ENCODE data around the gene KLHL13.
"Not testable (repeated sequence)": the region's sequence is repeated elsewhere in the genome, so short reads cannot be mapped to it uniquely, and the experiment has no call there.

The KLHL13 gene

DNA sequence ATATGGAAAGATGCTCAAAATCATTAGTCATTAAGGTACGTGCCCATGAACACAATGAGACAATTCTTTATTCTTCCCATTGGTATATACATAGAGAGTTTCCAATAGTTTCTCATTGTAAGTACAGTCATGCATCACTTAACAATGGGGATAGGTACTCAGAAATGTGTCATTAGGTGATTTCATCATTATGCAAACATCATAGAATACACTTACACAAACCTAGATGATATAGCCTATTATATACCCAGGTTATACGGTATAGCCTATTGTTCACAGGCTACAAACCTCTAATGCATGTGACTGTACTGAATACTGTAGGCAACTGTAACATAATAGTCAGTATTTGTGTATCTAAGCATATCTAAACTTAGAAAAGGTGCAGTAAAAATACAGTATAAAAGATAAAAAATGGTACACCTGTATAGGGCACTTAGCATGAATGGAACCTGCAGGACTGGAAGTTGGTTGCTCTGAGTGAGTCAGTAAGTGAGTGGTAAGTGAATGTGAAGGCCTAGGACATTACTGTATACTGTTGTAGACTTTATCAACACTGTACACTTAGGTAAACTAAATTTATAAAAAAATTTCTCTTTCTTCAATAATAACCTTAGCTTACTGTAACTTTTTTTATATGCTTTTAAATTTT is 49.6 kb downstream of the KLHL13 start:
- no peak for DNase-seq

- DNase-seq: no peak
These were observed 53.6 kb downstream of the KLHL13 start for GRCh38 chrX:118062817-118063615.

DNA sequence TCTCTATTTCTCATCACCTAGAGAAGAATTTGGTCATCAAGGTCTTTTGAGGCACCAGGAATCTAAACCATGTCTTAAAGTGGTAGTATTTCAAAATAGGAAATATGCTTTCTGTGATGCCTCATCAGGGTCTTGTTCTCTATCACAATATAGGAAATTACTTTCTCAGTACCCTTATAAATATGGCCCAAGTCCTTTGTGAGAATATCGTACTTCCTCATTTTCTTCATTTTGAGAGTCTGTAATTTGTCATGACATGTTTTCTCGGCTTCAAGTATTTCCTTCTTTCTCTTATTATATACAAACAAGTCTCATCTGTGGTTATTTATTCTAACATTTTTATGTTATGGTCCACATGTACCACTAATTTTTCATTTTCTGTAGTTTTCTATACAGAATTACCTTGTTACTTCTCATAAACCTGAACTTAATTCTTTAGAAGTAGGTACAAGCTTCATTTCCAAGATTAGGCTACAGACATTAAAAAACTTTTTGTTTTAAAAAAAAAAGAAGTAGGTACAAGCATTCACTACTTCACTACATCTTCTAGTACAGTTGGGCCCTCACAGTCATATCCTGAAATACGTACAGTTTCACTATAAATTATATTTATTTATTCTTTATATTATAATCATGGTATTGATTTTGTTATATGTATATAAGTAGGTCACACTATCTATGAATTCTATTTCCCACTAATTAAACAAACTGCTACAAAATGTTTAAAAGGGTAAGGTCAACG is 54.4 kb downstream of the KLHL13 start:
- DNase-seq: no peak

GRCh38 chrX:118058924-118059323 is 57.7 kb downstream of the KLHL13 start:
- DNase-seq: no peak

DNA sequence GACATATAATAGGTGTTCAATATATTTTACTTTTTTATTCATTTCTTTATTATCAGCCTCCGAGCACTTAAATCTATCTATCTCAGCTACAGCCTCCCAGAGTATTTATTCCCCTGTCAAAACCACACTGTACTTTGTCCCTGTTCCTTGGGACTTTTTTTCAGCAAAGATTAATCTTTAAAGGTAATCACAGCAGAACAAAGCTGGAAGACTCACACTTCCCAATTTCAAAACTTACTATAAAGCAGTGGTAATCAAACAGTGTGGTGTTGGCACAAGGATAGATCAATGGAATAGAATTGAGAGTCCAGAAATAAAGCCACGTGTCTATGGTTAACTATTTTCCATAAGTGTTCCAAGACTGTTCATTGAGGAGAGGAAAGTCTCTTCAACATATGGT is 59.7 kb downstream of the KLHL13 start:
- DNase-seq: no peak

- no peak for DNase-seq
These were observed 66.9 kb downstream of the KLHL13 start for GRCh38 chrX:118049713-118050112.

- no peak for DNase-seq
These were observed 69.0 kb downstream of the KLHL13 start for GRCh38 chrX:118047446-118048186.

GRCh38 chrX:118039591-118039990 is 77.0 kb downstream of the KLHL13 start:
- no peak for DNase-seq

DNA sequence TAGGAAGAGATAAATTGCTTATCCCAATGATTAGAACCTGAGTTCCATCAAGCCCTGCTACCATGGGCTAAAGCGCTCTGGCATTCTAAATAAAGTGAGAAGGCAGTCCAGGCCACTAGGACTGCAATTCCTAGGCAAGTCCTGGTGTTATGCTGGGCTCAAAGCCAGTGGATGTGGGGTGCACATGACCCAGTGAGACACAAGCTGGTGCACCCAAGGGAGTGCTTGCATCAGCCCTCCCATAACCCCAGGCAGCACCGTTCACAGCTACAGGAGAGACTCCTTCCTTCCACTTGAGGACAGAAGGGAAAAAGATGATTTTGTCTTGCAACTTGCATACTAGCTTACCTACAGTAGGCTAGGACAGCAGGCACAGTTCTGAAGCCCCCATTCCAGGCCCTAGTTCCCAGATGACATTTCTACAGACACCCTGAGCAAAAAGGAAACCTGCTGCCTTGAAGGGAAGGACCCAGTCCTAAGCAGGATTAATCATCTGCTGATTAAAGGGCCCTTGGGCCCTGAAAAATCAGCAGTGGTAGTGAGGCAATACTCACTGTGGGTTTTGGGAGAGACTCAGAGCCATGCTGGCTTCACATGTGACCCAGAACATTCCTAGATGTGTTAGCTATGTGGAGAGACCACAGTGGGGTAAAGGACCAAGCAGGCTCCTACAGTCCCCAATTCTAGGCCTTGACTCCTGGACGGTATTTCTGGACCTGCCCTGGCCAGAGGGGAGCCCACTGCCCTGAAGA is 77.8 kb downstream of the KLHL13 start:
- DNase-seq: no peak

- DNase-seq: no peak
These were observed 90.0 kb downstream of the KLHL13 start for GRCh38 chrX:118026631-118027030.

- no peak for DNase-seq
These were observed 91.4 kb downstream of the KLHL13 start for GRCh38 chrX:118025226-118025625.

- DNase-seq: no peak
These were observed 92.1 kb downstream of the KLHL13 start for GRCh38 chrX:118024482-118024881.

DNA sequence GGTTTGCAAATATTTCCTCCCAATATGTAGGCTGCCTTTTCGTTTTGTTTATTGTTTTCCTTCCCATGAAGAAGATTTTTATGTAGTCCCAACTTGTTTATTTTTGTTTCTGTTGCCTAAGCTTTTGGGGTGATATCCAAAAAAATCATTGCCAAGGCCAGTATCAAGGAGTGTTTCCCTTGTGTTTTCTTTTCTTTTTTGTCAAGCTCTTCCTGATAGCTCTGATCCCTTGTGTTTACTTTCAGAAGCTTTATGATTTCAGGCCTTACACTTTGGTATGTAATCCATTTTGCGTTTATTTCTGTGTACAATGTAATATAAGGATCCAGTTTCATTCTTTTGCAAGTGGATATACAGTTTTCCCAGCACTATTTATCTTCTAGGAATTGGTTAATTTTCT is 93.9 kb downstream of the KLHL13 start:
- DNase-seq: no peak

DNA sequence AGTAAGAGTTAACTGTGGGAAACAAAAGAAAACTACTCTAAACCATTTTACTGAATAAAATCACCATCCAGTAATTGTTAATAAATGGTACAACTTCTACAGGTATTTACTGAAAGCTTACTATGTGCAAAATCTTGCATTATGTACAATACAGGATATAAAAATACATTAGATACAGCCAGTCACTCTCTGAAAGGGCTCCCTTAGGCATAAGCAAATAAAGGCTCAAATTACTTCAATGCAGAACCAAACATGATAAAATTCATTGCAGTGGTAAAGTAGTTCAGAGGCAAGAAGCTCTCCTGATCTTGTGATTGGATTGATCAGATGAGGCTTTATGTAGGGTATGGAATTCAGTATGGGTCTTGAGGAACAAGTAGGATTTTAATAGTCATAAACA is 100.2 kb downstream of the KLHL13 start:
- no peak for DNase-seq

- not testable (repeated sequence) for DNase-seq
These were observed 114.2 kb downstream of the KLHL13 start for GRCh38 chrX:118002417-118002816.

GRCh38 chrX:118000518-118000917 is 116.1 kb downstream of the KLHL13 start:
- no peak for DNase-seq

- DNase-seq: no peak
These were observed 118.4 kb downstream of the KLHL13 start for GRCh38 chrX:117998171-117998570.

GRCh38 chrX:117996918-117997480 is 119.6 kb downstream of the KLHL13 start:
- no peak for DNase-seq

DNA sequence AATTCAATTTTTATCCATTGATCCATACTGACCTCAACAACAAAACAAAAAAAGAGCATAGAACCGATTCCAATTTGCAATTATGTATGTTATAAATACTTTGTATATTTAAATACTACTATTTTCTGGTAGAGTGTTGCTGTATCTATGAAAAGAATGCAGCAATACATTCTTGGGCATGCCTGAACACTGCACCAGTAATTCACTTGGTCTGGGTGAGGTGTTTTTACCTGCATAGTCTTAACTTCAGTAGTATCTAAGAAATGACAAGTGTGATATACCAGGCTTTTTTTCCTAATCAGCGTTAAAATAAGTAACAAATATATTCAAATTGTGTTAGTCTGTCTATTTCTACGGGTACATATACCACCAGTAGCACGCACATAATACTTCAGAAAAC is 120.2 kb downstream of the KLHL13 start:
- no peak for DNase-seq

GRCh38 chrX:117995378-117995777 is 121.2 kb downstream of the KLHL13 start:
- no peak for DNase-seq

- no peak for DNase-seq
These were observed 124.4 kb downstream of the KLHL13 start for GRCh38 chrX:117992192-117992723.

- DNase-seq: no peak
These were observed 126.2 kb downstream of the KLHL13 start for GRCh38 chrX:117990438-117990837.

Measured in NCI-H510A (cell line).